ENCODE results near the gene KMT5C.

The KMT5C gene

GRCh38 chr19:55391702-55392615 is 52.3 kb downstream of the KMT5C start:
- no peak for DNase-seq (ENCODE audit: low spot score)
- H3K27ac ChIP-seq = peak overlapping the region; percentile 98
- ChIA-PET POLR2A (ENCODE audit: low non-redundant PET) (interaction anchor here (0.7 kb wide), 1 partner anchor 240 kb away, joined by 4 read pairs; no protein-coding TSS in a partner anchor), CTCF (interaction anchor here (0.5 kb wide), 1 partner anchor 141 kb away, joined by 3 read pairs; no protein-coding TSS in a partner anchor)
- TF ChIP-seq CTCF (conservative IDR thresholded peaks at IDR 0.05; ENCODE audit: low read depth) = no peak

DNA sequence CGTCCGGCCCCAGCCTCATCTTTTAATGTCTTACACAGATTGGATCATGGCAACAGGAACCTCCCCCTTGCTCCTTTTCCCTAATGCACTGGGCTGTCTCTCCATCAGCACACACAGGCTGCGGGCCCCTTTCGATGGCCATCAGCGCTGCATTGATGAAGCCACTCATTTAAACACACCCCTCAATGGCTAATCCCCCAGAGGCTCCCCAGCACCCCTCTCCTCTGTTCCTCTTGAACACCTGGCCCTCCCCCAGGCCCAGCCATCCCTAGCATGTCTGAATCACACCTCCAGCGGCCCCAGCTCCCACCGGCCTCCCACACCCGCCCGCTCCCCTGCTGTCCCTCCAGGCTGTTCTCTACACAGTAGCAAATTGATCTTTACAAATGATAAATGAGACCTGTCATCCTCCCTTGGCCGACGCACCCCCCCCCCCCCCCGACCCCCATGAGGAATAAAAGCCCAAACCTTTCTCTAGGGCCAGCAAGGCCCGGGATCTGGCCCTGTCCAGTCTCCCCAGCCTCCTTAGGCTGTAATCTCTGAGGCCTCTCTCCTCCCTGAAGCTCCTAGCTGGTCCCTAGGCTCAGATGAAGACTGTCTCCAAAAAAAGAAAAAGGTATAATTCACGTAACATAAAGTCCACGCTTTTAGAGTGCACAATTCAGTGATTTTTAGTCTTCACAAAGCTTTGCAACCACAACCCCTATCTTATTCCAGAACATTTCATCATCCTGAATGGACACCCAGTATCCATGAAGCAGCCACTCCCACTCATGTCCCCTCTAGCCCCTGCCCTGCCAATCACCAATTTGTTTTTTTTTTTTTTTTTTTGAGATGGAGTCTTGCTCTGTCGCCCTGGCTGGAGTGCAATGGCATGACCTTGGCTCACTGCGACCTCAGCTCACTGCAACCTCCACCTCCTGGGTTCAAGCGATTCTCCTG is 53.4 kb downstream of the KMT5C start:
- ChIA-PET POLR2A (ENCODE audit: low non-redundant PET) (no interaction called here), CTCF (no interaction called here)
- peak overlapping the region; percentile 98 for H3K27ac ChIP-seq
- no peak for TF ChIP-seq CTCF (conservative IDR thresholded peaks at IDR 0.05; ENCODE audit: low read depth)
- DNase-seq (ENCODE audit: low spot score) = no peak

Data from RWPE1 (cell line).